Mucosa of descending colon (tissue), 3 donors: ENCODE results near the gene SDSL. TPM values are rescaled to one million over a fixed set of nuclear protein-coding genes. Genes with fewer than 3 reads are reported as not detected.

ENCODE experiments used
- ATAC-seq: fragments of 200-7000 bp; cut with Tn5 transposase; one replicate; pipeline ENCODE4 v1.9.1; 2020; ENCODE audit warnings: mild to moderate bottlenecking, moderate library complexity
- DNase-seq, 3 donors: peaks; one replicate each; pipeline ENCODE4 v3.0.0-alpha.2; 2020
- H3K36me3 ChIP-seq: fragments of 200-600 bp; one replicate; pipeline ENCODE4 v1.8.0; 2021; ENCODE audit warnings: low read depth, mild to moderate bottlenecking
- H3K4me1 ChIP-seq: fragments of 200-600 bp; one replicate; pipeline ENCODE4 v1.8.0; 2021; ENCODE audit warnings: low read depth, mild to moderate bottlenecking
- H3K4me3 ChIP-seq: fragments of 200-600 bp; one replicate; pipeline ENCODE4 v1.8.0; 2021; ENCODE audit warnings: mild to moderate bottlenecking
- H3K9me3 ChIP-seq: fragments of 200-600 bp; one replicate; pipeline ENCODE4 v1.8.0; 2021; ENCODE audit warnings: mild to moderate bottlenecking
- intact Hi-C, 2 donors: fragments of 100-400 bp; cut with DNase I in 1 of 2; cut with micrococcal nuclease in 1 of 2; formaldehyde crosslinking; loops; one replicate each; pipeline versions ENCODE4 v1.11.0 to v1.11.1; 2022; cut with DNase I, micrococcal nuclease
- total RNA-seq, 3 donors: library from RNA; stranded (reverse); fragmentation: NEBNext Ultra II Directional in 2 of 3; extraction: Animal tissue kit (Norgen Biotek cat#: 25700) in 2 of 3; gene quantifications; one replicate each; pipeline versions ENCODE4 v1.2.1 to v1.2.4, GENCODE V29; 2021 to 2023
- TF ChIP-seq, protein P1 (sequence below): fragments of 200-600 bp; IDR thresholded peaks from one replicate; pipeline ENCODE4 v1.8.0; 2022; ENCODE audit warnings: antibody characterized with exemption, mild to moderate bottlenecking
- donor health status: DM: no; HTN: no; CAD: no; lungs with moderate emphysema.
- donor health status: DM: no; HTN: no; CAD: no.
- donor health status: DM: no; HTN: yes; CAD: no.

The SDSL gene
- total RNA-seq, 3 donors from 2014 or later: 9.4 to 24.0 (median 15.7) TPM

DNA sequence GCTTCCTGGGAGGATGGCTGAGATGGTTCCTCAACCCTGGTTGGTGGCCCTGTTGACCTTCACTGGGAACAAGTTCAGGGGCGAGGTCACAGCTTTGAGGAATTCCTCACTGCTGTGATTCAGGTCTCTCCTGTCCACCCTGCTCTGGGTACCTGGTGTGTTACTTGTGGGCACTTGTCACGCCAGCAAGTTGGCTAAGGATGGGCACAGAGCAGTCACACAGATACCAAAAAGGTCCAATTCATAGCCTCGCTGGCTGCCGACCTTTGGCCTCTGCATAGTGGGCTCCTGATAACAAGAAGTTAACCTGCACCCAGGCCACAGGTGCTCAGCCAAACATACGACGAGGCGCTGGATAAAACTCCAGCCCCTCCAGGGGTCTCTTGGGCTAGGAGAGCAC is 29.7 kb upstream of the SDSL start:
- no peak for ATAC-seq
- TF ChIP-seq, protein P1, sequence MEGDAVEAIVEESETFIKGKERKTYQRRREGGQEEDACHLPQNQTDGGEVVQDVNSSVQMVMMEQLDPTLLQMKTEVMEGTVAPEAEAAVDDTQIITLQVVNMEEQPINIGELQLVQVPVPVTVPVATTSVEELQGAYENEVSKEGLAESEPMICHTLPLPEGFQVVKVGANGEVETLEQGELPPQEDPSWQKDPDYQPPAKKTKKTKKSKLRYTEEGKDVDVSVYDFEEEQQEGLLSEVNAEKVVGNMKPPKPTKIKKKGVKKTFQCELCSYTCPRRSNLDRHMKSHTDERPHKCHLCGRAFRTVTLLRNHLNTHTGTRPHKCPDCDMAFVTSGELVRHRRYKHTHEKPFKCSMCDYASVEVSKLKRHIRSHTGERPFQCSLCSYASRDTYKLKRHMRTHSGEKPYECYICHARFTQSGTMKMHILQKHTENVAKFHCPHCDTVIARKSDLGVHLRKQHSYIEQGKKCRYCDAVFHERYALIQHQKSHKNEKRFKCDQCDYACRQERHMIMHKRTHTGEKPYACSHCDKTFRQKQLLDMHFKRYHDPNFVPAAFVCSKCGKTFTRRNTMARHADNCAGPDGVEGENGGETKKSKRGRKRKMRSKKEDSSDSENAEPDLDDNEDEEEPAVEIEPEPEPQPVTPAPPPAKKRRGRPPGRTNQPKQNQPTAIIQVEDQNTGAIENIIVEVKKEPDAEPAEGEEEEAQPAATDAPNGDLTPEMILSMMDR: no peak
- intact Hi-C loops: no loop called here

DNA sequence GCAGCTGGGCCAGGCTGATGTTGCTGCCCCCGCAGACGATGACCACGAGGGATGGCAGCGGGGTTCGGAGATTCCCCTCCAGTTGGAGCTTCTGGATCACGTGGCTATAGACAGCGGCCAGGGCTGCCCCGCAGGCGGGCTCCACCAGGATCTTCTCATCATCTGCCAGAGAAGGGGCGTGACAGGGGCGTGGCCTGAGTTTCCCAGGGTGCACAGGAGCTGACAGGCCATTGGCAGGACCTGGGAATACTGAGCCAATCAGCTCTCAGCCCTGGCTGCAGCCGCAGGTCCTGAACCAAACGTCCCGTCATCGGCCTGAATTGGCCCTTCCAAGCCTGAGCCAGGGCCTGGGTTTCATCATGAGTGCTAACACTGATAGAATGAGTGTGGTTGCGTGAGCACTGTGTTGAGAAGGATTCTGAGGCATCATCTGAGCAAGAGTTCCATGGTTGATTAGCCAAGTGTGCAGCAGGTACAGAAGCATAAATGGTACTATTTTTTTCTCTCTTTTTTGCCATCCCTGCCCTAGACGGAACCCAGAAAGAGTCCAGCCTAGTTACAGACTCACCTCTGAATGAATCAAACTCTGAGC is 29.1 kb upstream of the SDSL start:
- ATAC-seq (no peak), DNase-seq (peak in 1 of 3 donors; percentile 12)
- TF ChIP-seq, protein P1: no peak
- no peaks in the 10 kb centered on the region for H3K4me1 ChIP-seq
- H3K4me3 ChIP-seq: no peak overlapping the region
- no peaks in the 10 kb centered on the region for H3K36me3 ChIP-seq
- no peaks in the 10 kb centered on the region for H3K9me3 ChIP-seq
- intact Hi-C loops: no loop called here

More for the DNA sequence above, 29.7 kb upstream of the SDSL start:
- Histone ChIP-seq H3K4me1 (no peaks in the 10 kb centered on the region), H3K36me3 (no peaks in the 10 kb centered on the region), H3K9me3 (no peaks in the 10 kb centered on the region), H3K4me3 (no peak overlapping the region)
- no peak for DNase-seq

DNA sequence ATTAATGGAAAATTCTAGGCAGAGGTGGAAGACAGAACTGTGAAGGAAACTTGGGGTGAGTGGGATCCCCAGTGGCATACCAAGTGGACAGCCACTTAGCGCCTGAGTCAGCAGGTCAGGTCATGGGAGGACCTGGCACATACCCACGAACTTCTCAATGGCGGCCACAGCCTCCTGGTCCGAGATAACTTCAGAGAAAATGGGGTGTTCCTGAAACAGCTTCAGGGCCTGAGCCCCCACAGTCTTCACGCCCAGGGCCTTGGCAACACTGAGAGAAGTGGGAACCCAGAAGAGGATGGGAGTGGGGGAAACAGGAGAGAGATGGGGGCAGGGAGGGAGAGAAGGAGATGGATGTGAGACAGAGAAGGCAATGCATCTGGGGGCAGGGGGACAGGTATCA is 28.4 kb upstream of the SDSL start:
- TF ChIP-seq, protein P1: no peak
- intact Hi-C loops: no loop called here
- H3K4me1 ChIP-seq: no peaks in the 10 kb centered on the region
- H3K36me3 ChIP-seq: no peaks in the 10 kb centered on the region
- no peak overlapping the region for H3K4me3 ChIP-seq
- ATAC-seq (no peak), DNase-seq (no peak)
- no peaks in the 10 kb centered on the region for H3K9me3 ChIP-seq

GRCh38 chr12:113395119-113395518 is 27.1 kb upstream of the SDSL start:
- Histone ChIP-seq H3K36me3 (no peaks in the 10 kb centered on the region), H3K4me1 (no peaks in the 10 kb centered on the region), H3K4me3 (no peak overlapping the region), H3K9me3 (no peaks in the 10 kb centered on the region)
- ATAC-seq (no peak), DNase-seq (no peak)
- intact Hi-C loops: no loop called here
- TF ChIP-seq, protein P1: no peak

DNA sequence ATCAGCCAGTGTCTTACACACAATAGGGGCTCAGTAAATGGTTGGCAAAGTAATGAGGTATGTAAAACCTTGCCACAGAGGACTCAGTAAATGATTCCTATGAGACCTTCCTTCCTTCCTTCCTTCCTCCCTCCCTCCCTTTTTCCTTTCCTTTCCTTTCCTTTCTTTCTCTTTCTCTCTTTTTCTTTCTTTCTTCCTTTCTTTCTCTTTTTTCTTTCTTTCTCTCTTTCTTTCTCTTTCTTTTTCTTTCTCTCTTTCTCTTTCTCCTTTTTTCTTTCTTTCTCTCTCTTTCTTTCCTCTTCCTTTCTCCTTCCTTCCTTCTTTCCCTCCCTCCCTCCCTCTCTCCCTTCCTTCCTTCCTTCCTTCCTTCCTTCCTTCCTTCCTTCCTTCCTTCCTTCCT is 26.0 kb upstream of the SDSL start:
- TF ChIP-seq, protein P1: no peak
- H3K4me3 ChIP-seq: no peak overlapping the region
- H3K36me3 ChIP-seq: no peaks in the 10 kb centered on the region
- no peaks in the 10 kb centered on the region for H3K4me1 ChIP-seq
- ATAC-seq (no peak), DNase-seq (no peak)
- intact Hi-C loops: no loop called here
- H3K9me3 ChIP-seq: no peaks in the 10 kb centered on the region
